ENCODE data around the gene FBXW8. TPM values are rescaled to one million over a fixed set of nuclear protein-coding genes. Genes with fewer than 3 reads are reported as not detected.

Gene FBXW8
- total RNA-seq, 1 experiment from 2014 or later = 15.3 TPM

DNA sequence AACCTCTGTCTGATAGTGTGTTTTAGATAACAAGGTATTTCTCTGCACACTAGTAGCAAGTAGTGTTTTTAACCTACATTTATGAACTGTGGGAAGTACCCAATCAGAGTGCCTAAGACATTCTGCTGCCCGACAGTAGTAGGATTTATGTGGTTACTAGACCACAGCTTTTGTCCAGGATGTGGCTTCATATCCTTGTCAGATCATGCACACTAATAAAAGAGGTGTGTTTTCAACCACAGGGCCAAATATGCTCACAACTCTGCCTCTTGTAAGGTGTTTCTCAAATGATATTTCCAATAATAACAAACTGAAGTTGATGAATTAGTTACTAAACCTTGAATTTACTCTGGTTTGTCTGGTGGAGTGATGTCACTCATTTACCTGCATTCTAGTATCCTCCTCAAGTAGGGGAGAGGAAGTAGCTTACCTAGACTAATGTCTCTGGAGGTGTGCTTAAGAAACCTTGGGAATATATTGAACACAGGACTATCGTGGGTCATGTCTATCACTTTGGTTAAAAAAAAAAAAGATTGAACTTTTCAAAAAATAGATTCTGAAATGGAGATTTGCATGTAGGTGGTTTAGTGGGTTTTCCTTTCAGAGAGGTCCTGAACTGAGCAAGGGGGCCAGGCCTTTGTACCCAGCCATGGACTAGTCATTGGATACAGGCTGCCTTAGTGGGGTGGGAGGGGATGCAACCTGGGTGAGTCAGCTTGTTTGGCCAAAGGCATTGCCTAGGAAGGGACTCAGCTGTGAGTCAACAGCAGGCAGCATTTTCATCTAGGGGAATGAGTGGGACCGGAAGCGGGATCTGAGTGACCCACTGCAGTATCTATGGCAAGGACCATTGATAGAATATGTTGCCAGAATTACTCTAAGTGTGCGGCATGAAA, 14.1 kb downstream of the FBXW8 start:
- TF ChIP-seq CTCF (conservative IDR thresholded peaks at IDR 0.05) = no peak
- H3K27me3 Mint-ChIP-seq (ENCODE audit: low read depth) = no peaks in the 10 kb centered on the region
- DNase-seq = peak; percentile 45

More for the DNA sequence above, 14.1 kb downstream of the FBXW8 start:
- Histone ChIP-seq H3K9ac (ENCODE audit: extremely low read depth, insufficient read length, low read length) (no peak overlapping the region), H4K91ac (ENCODE audit: insufficient read length, low read depth, low read length) (no peak overlapping the region), H3K4me2 (ENCODE audit: insufficient read depth, insufficient read length, low read length) (no peak overlapping the region), H4K5ac (ENCODE audit: insufficient read length, low read depth, low read length) (no peak overlapping the region), H3K4me1 (ENCODE audit: insufficient read depth, low read length) (no peaks in the 10 kb centered on the region), H4K20me1 (ENCODE audit: control insufficient read depth, insufficient read depth, insufficient read length) (no peaks in the 10 kb centered on the region), H3K14ac (ENCODE audit: insufficient read depth, low read length) (no peak overlapping the region), H2BK5ac (ENCODE audit: insufficient read length, low read length) (no peak overlapping the region), H2BK15ac (ENCODE audit: low read depth, low read length) (no peak overlapping the region), H3K79me2 (ENCODE audit: insufficient read depth, low read length) (no peaks in the 10 kb centered on the region), H3K4ac (ENCODE audit: low read depth, low read length) (no peak overlapping the region), H2BK120ac (ENCODE audit: low read depth, low read length, poor library complexity, severe bottlenecking) (no peak overlapping the region), H3K23ac (ENCODE audit: insufficient read length, low read depth, low read length) (no peak overlapping the region), H2BK20ac (ENCODE audit: low read depth, low read length, poor library complexity, severe bottlenecking) (no peak overlapping the region), H2BK12ac (ENCODE audit: insufficient read length, low read depth, low read length) (no peak overlapping the region), H3K56ac (ENCODE audit: insufficient read length, low read depth, low read length) (no peak overlapping the region), H2AFZ (ENCODE audit: low read length) (no peak overlapping the region), H3K18ac (ENCODE audit: insufficient read length, low read depth, low read length) (no peak overlapping the region), H2AK5ac (ENCODE audit: insufficient read length, low read length) (no peak overlapping the region), H4K8ac (replicated peaks; ENCODE audit: insufficient read length, low read depth, low read length) (no peak overlapping the region), H3K27me3 (ENCODE audit: insufficient read depth, low read length) (no peaks in the 10 kb centered on the region), H3K9me3 (ENCODE audit: control insufficient read depth, low read depth, low read length) (no peaks in the 10 kb centered on the region), H3K79me1 (ENCODE audit: insufficient read depth, low read depth, low read length, poor library complexity, severe bottlenecking) (no peaks in the 10 kb centered on the region), H3K27ac (ENCODE audit: insufficient read length, low read depth, low read length) (no peak overlapping the region), H3K23me2 (ENCODE audit: insufficient read length, low read depth, low read length, poor library complexity, severe bottlenecking) (no peaks in the 10 kb centered on the region), H3T11ph (ENCODE audit: low read length) (peak overlapping the region; percentile 12)
- Mint-ChIP-seq H3K9me3 (no peaks in the 10 kb centered on the region), H3K27ac (peak overlapping the region; percentile 13 to 95 (median 69); a peak in 4 of 7 replicates), H3K36me3 (ENCODE audit: insufficient read depth in 1 of 3, low read depth in 3 of 3) (peaks cover 6 to 18% (median 13%) of the 10 kb centered on the region in 3 experiments; a peak in 6 of 7 replicates), H3K4me3 (no peak overlapping the region), H3K4me1 (peaks cover 16 to 17% of the 10 kb centered on the region in 2 experiments)
- no CpG with 5 or more reads among the region's 5 CpGs for WGBS (ENCODE audit: extremely low coverage, insufficient read length, low lambda C conversion rate)
